Upper lobe of left lung (tissue), 4 donors: ENCODE data around the gene OPN1LW.
"Not testable (repeated sequence)": the region's sequence is repeated elsewhere in the genome, so short reads cannot be mapped to it uniquely, and the experiment has no call there.

Experiments used
- CTCF ChIP-seq, 6 experiments: fragments of 450-650 bp in 4 of 6; fragments of 200-600 bp in 2 of 6; sonication (generic) in 2 of 6; IDR thresholded peaks; one replicate each; pipeline ENCODE4 v1.5.1; 2016 to 2019; ENCODE audit warnings: antibody characterized with exemption in 6 of 6
- EP300 ChIP-seq, 4 donors: sonication (generic); formaldehyde crosslinking; IDR thresholded peaks; one replicate each; pipeline ENCODE4 v1.5.1; 2017; ENCODE audit warnings: antibody characterized with exemption in 4 of 4, control low read depth in 2 of 4
- POLR2A ChIP-seq, 4 donors: fragments of 450-650 bp; IDR thresholded peaks; one replicate each; pipeline ENCODE4 v1.5.1; 2016 to 2017; ENCODE audit warnings: antibody characterized with exemption in 4 of 4, mild to moderate bottlenecking in 2 of 4
- POLR2AphosphoS5 ChIP-seq, 2 donors: sonication (generic); formaldehyde crosslinking; IDR thresholded peaks; one replicate each; pipeline ENCODE4 v1.5.1; 2017; ENCODE audit warnings: antibody characterized with exemption in 2 of 2

- TF ChIP-seq POLR2A, CTCF, EP300, POLR2AphosphoS5 (IDR thresholded peaks at IDR 0.05): not testable (repeated sequence)
Measured at GRCh38 chrX:154183794-154184193, 39.8 kb downstream of the OPN1LW start.
